ENCODE data around the gene CCDC188. TPM values are rescaled to one million over a fixed set of nuclear protein-coding genes. Genes with fewer than 3 reads are reported as not detected.

Gene CCDC188
- polyA plus RNA-seq, 1 donor: 1.8 TPM

DNA sequence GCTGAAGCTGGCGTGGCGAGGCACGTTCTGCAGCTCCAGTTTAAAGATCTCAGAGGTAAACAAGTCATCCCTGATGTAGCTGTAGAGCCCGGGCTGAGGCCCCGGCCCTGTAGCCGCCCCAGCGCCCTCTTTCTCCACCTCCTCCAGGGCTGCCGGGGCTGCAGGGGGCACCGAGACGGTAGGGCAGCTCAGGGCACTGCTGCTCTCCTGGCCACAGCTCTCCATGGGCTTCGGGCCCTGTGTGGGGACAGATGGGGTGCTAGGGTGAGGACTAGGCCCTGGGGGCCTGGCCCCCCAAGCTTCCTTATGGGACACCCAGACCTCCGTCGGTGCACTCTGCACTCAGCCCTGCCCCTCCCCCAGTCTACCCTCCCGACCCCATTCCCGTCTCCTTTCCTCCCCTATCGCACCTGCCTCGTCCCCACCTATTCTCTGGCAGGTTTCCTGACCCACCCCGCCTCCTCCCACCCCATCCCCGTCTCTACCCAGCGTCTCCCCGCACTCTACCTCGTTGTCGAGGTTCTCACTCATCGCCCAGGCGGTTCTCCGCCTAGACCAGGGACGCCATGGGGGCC is 34.4 kb downstream of the CCDC188 start:
- DNase-seq: no peak

DNA sequence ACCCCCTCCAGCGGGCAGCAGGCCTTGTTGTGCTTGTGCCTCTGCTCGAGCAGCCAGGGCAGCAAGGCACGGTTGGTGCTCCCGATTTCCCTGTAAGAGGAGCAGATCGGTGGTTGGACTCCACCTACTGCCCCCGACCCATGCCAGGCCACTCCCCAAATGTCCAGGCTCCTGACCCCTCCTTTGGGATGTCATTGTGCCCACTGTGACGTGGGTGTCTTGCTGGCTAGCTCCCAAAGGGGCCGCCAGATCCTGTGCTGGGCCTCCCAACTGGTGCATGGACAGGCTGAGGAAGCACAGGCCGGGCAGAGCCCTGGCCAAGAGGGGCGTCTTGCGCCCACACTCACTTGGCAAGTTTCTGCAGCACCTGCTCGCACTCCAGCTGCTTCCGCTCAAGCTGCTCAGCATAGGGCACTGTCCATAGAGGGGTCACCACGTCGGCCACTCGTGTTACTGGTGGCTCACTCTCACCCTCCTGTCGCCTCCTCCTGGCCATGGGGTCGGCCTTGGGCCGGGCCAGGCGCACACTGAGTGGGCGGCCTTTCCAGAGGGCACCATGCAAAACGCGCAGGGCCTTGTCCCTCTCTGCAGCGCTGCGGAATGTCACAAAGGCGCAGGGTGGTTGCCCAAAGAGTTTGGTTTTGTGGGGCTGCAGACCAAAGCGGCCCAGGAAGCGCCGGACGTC is 35.0 kb downstream of the CCDC188 start, which contains the start of gene RANBP1:
RANBP1 (plus strand) TSS at position 414 of the 685 bp plus-strand sequence; CDS start at position 495, 81 bp downstream.
- DNase-seq: no peak

GRCh38 chr22:20114506-20115475 is 36.1 kb downstream of the CCDC188 start:
- no peak for DNase-seq

- no peak for DNase-seq
Observed at GRCh38 chr22:20113551-20114310, 37.1 kb downstream of the CCDC188 start.

GRCh38 chr22:20112623-20113511 is 38.0 kb downstream of the CCDC188 start:
- no peak for DNase-seq

DNA sequence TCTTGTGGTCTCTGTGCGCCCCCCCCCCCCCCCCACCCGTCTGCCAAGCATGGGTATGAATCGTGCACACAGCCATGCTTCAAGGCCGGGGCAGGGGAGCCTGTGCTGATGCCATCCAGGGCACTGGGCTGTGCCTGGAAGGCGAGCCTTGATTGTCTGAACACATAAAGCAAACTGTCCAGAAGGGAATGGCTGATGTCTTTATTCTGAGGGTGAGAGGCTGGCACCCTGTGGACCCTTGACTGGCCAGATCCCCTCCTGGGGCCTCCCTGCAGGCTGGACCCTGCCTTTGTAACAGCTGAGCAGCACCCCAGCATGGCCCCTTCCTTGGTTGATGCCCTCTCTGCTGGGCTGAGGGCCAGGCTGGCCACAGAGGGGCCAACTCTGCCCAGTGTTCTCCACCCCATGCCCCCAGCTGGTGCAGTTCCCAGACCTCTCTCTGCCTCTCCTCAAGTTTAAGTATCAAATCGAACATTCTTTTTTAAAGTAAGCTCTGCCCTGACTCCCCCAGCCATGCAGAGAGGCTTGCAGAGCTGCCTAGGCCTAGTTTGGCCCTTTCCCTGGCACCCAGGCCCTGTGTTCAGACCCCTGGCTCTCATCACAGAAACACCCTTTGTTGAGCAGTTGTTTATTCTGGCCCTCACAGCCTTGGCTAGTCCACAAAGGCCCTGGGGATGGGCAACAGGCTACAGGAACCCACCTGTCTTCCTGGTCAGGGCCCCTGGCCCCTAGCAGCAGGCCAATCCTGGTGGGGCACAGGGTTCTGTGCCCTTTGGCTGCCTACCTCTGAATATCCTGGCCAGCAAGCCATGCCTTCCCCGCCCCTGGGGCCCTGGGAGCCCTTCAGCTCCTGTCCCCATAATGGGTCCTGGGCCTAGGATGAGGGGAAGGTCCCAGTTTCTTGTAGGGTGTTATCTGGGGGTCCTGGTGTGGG is 38.9 kb downstream of the CCDC188 start:
- DNase-seq: no peak

DNA sequence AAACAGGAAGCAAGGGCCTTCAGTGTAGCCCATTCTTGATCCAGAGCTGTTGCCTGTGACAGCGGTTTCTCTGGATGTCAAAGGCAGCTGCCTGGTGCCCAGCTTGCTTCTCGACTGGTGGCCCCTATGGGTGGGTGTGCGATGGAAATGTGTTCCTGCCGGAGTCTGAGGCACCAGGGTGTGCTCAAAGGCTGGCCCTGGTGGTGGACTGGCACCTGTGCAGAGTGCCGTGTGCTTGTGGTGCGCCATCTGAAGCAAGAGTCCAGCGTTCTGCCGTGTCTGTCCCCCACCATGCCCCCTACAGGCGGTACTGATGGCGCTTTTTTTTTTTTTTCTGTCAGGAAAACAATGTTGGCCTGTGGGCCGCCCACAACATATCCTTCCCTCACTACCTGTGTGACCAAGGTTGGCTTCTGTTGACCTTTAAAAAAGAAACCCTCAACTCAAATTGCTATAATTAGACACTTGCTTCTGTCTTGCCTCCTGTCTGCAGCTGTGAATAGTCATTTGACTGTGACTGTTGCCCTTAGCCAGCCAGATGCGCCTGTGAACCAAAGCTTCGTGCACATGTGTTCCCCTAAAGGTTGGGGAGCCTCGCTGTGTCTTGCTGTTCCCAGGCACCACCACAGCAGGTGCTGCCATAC is 39.7 kb downstream of the CCDC188 start:
- no peak for DNase-seq

DNA sequence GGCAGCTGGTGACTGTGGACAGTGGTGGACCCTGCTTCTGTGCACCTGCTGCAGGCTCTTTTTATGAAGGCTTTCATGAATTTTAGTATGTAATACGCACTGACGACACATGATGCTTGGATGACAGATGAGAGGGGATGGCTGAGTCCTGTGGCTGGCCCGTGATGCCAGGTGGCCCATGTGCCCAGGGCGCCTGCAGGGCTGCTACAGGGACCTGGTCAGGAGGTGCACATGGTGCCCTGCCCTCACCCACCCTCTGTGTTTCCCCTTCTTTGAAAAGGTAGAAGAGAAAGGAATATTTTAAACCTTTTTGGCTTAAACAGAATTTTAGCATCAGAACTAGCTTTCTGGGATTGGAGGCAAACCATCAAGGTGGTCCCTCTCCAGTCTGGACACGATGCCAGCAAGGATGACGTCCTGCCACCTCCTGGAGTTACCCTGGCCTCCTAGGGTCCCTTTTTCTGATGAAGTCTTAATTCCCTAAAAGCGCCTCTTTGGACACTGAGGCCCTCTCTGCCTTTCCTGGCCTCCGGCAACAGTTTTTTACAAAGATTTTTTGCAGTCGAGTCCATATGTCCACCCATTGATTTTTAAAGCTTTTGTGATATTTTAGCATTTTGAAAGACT is 40.4 kb downstream of the CCDC188 start:
- no peak for DNase-seq

DNA sequence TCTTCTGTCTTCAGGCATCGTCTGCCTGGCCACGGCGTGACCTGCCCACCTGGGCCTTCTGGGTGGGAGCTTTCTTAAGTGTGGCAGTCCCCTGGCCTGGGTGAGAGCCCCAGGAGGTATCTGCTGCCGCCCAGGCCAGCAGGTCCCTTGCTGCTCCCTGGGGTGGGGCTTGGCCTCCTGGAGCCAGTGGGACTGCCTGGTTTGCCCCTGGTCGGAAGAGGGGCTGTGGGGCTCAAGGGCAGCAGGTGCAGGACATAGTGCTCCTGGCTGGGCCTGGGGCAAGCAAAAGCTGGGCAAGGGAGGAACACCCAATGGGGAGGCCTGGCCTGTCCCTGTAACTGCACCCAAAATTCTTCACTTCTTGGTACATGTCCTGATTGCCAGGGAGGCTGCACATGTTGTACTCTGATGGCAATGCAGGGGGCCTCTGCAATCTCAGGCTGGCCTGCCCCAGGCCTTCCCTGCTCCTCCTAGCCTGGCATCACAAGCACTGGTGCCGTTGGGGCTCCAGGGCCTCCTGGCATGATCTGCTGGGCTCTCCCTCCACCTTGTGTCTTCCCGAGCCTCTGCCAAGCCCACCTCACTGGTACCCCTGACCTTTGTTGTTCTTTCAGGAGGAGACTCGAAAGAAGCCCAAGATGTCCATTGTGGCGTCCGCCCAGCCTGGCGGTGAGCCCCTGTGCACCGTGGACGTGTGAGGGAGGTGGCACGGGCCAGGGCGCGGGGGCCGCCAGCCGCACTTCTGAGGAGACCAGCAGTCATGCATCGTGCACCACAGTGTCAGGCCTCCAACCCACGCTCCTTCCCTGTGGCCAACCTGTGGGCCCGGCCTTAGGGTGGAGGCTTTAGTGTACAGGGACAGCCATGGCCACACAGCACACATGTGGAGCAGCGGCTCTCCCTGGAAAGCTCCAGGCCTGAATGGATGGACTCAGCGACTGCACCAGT is 41.2 kb downstream of the CCDC188 start:
- DNase-seq: no peak

GRCh38 chr22:20108757-20109230 is 42.1 kb downstream of the CCDC188 start:
- no peak for DNase-seq

- no peak for DNase-seq
Observed at GRCh38 chr22:20107951-20108756, 42.7 kb downstream of the CCDC188 start.

DNA sequence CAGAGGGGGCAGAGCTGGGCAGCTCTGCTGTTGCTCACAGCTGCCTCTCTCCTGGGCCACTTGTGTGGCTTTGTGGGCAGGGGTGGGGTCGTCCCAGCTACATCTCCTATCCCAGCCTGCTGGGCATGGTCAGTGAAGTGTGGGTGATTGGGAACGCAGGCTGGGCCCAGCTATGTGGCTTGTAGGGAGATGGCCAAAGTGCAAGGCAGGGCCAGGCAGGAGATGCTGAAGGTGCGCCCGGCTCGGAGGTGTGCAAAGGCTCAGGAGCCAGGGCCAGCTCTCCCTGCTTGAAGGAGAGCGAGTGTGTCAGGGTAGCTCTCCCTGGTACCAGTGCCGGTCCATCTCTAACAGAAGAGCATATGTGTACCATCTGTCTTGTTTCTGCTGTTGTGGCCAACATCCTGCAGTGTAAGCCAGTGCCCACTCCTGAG is 43.4 kb downstream of the CCDC188 start:
- no peak for DNase-seq

DNA sequence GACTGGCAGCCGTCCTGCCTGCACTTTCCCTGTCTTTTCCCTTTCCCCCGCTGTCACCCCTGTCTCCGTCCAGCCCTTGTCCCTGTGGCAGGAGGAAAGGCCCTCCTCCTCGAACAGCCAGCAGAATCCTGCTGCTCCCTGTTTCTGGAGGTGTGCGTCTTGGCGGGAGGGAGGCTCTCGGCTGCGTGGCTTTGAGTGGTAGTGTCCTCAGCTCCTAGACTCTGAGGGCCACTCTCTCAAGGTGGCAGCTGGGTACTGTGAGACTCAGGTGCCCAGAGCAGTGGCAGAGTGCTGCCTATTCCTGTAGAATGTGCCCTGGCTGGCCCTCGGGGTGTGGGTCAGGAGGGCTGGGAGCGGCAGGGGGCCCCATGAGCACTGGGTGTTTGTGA is 44.0 kb downstream of the CCDC188 start:
- DNase-seq: no peak

DNA sequence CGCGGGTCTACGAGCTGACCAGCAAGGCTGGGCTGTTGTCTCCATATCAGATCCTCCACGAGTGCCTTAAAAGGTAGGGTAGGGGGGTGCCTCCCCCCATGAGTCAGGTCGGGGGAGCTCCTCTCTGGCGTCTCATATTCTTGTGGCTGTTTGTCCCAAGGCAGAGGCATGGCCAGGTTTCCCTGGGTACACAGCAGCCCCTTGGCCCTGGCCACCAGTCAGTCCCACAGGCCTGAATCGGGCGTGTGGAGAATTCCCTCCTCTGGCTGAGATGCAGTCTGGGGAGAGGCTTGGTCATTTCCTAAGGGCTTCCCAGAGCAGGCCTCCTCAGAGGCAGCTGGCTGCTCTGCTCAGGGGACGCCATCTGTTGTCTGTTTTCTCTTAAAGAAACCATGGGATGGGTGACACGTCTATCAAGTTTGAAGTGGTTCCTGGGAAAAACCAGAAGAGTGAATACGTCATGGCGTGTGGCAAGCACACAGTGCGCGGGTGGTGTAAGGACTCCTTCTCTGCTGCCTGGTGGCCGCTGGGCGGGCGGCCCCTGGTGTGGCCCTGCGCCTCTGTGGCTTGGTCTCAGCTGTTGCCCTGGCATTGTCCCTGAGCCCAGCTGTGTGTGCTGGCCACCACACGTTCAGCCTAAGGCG is 44.5 kb downstream of the CCDC188 start:
- no peak for DNase-seq

GRCh38 chr22:20105456-20106204 is 45.2 kb downstream of the CCDC188 start:
- DNase-seq: no peak
